Measurements from ENCODE around the gene SLC24A3.

Gene SLC24A3

GRCh38 chr20:19236371-19237055 is 24.1 kb downstream of the SLC24A3 start:
- DNase-seq (ENCODE audit: low read depth in 4 of 4, low spot score in 1 of 4), result no peak

- no peak for DNase-seq (ENCODE audit: low read depth in 4 of 4, low spot score in 1 of 4)
Observed at GRCh38 chr20:19241440-19241839, 29.0 kb downstream of the SLC24A3 start.

GRCh38 chr20:19244291-19244690 is 31.8 kb downstream of the SLC24A3 start:
- no peak for DNase-seq (ENCODE audit: low read depth in 4 of 4, low spot score in 1 of 4)

GRCh38 chr20:19249106-19249879 is 36.9 kb downstream of the SLC24A3 start:
- DNase-seq (ENCODE audit: low read depth in 4 of 4, low spot score in 1 of 4), result no peak

GRCh38 chr20:19250346-19250745 is 37.9 kb downstream of the SLC24A3 start:
- DNase-seq (ENCODE audit: low read depth in 4 of 4, low spot score in 1 of 4), result no peak

GRCh38 chr20:19251506-19251905 is 39.1 kb downstream of the SLC24A3 start:
- DNase-seq (ENCODE audit: low read depth in 4 of 4, low spot score in 1 of 4), result no peak

- no peak for DNase-seq (ENCODE audit: low read depth in 4 of 4, low spot score in 1 of 4)
Observed at GRCh38 chr20:19251958-19252357, 39.5 kb downstream of the SLC24A3 start.

- no peak for DNase-seq (ENCODE audit: low read depth in 4 of 4, low spot score in 1 of 4)
Observed at GRCh38 chr20:19252451-19253120, 40.1 kb downstream of the SLC24A3 start.

GRCh38 chr20:19253316-19253715 is 40.9 kb downstream of the SLC24A3 start:
- no peak for DNase-seq (ENCODE audit: low read depth in 4 of 4, low spot score in 1 of 4)

GRCh38 chr20:19253916-19254820 is 41.7 kb downstream of the SLC24A3 start:
- DNase-seq (ENCODE audit: low read depth in 4 of 4, low spot score in 1 of 4), result no peak

- DNase-seq (ENCODE audit: low read depth in 4 of 4, low spot score in 1 of 4), result no peak
Observed at GRCh38 chr20:19254956-19255355, 42.5 kb downstream of the SLC24A3 start.

- DNase-seq (ENCODE audit: low read depth in 4 of 4, low spot score in 1 of 4), result no peak
Observed at GRCh38 chr20:19256085-19256484, 43.6 kb downstream of the SLC24A3 start.

- DNase-seq (ENCODE audit: low read depth in 4 of 4, low spot score in 1 of 4), result no peak
Observed at GRCh38 chr20:19256906-19257595, 44.6 kb downstream of the SLC24A3 start.

GRCh38 chr20:19257865-19258264 is 45.4 kb downstream of the SLC24A3 start:
- DNase-seq (ENCODE audit: low read depth in 4 of 4, low spot score in 1 of 4), result no peak

GRCh38 chr20:19259141-19259591 is 46.7 kb downstream of the SLC24A3 start:
- DNase-seq (ENCODE audit: low read depth in 4 of 4, low spot score in 1 of 4), result no peak

- no peak for DNase-seq (ENCODE audit: low read depth in 4 of 4, low spot score in 1 of 4)
Observed at GRCh38 chr20:19260412-19261090, 48.1 kb downstream of the SLC24A3 start.

- no peak for DNase-seq (ENCODE audit: low read depth in 4 of 4, low spot score in 1 of 4)
Observed at GRCh38 chr20:19264191-19264590, 51.7 kb downstream of the SLC24A3 start.

- DNase-seq (ENCODE audit: low read depth in 4 of 4, low spot score in 1 of 4), result no peak
Observed at GRCh38 chr20:19265646-19266374, 53.4 kb downstream of the SLC24A3 start.

- no peak for DNase-seq (ENCODE audit: low read depth in 4 of 4, low spot score in 1 of 4)
Observed at GRCh38 chr20:19268426-19268825, 56.0 kb downstream of the SLC24A3 start.

All from stimulated activated CD4-positive, alpha-beta T cell treated with anti-CD3 and anti-CD28 coated beads, Interleukin-1b, Interleukin-23, amount 100 ng/mL, for 24 hours (primary cell).